ENCODE measurements around the gene MAGI2. TPM values are rescaled to one million over a fixed set of nuclear protein-coding genes. Genes with fewer than 3 reads are reported as not detected.

Gene MAGI2
- total and polyA plus RNA-seq, 2 of the 13 experiments (the other 11 are each of a cell fraction or from before 2014, with no cell fraction given): 1.5 to 3.8 TPM

- TF ChIP-seq ARHGAP35 (CRISPR knock-in tag; IDR thresholded peaks at IDR 0.05; ENCODE audit: borderline replicate concordance): no peak
- no peak for TF ChIP-seq ZC3H4 (CRISPR knock-in tag; IDR thresholded peaks at IDR 0.05; ENCODE audit: borderline replicate concordance)
- TF ChIP-seq ZNF883 (CRISPR knock-in tag; IDR thresholded peaks at IDR 0.05; ENCODE audit: not compliant biosample characterization): no peak
- no peak for TF ChIP-seq TFDP1 (CRISPR knock-in tag; IDR thresholded peaks at IDR 0.05; ENCODE audit: borderline replicate concordance)
Observed at GRCh38 chr7:77991656-77992055, 1461.8 kb downstream of the MAGI2 start (continued).

DNA sequence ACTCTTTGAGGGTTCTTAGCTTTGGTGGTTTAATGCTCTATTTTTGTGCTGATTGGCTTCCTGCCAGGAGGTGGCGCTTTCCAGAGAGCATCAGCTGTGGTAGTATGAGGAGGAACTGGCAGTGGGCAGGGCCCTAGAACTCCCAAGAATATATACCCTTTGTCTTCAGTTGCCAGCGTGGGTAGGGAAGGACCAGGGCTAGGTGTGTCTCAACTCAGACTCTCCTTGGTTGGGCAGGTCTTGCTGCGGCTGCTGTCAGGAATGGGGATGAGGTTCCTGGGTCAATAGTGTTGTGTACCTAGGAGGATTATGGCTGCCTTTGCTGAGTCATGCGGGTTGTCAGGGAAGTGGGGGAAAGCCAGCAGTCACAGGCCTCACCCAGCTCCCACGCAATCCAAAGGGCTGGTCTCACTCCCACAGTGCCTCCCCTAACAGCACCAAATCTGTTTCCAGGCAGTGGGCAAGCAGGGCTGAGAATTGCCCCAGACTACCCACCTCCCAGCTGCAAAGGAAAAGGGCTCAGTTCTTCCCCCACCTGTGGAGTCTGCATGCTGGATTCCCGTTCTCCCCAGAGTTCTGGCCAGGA is 1463.4 kb downstream of the MAGI2 start:
- in situ Hi-C loops (cut with HindIII; ENCODE audit: extremely low pct_ligation_motif_present, low pct_unique_long_range_greater_than_20kb) (no loop called here), intact Hi-C loops (cut with micrococcal nuclease; ENCODE audit: unreplicated experiment) (no loop called here)
- Histone ChIP-seq H3K27ac (ENCODE audit: extremely low read length, insufficient read depth, low read length) (no peak overlapping the region), H3K4me2 (ENCODE audit: low read depth, low read length) (no peak overlapping the region), H3K9ac (ENCODE audit: insufficient read depth, low read depth, low read length) (no peak overlapping the region), H4K20me1 (ENCODE audit: insufficient read depth, low read length) (no peaks in the 10 kb centered on the region), H3K4me3 (replicated peaks in 1 of 3; ENCODE audit: insufficient read depth in 1 of 3, low read depth in 2 of 3, low read length in 3 of 3) (no peak overlapping the region), H3K36me3 (replicated peaks in 1 of 2; ENCODE audit: control insufficient read depth in 1 of 2, insufficient read depth in 2 of 2, low read length in 2 of 2) (no peaks in the 10 kb centered on the region), H3K79me2 (ENCODE audit: insufficient read depth, low read length) (no peaks in the 10 kb centered on the region), H2AFZ (ENCODE audit: low read length) (no peak overlapping the region), H3K27me3 (ENCODE audit: control insufficient read depth in 1 of 2, insufficient read depth in 2 of 2, low read length in 2 of 2) (peaks cover 2 to 9% of the 10 kb centered on the region in 2 experiments; a peak in 2 of 5 replicates), H3K9me3 (ENCODE audit: low read length) (no peaks in the 10 kb centered on the region), H3K4me1 (ENCODE audit: insufficient read depth, low read length) (no peaks in the 10 kb centered on the region)
- ATAC-seq (peak; percentile 57; the same call in 2 of the 3 replicates), DNase-seq (ENCODE audit: low spot score) (no peak), FAIRE-seq (no peak)
- CTCF ChIA-PET (ENCODE audit: low intra/inter-chr PET ratio, low total read pairs): no interaction called here
- 68% methylated on average over 4 of the region's 6 CpGs for WGBS (ENCODE audit: low lambda C conversion rate)
- no TSS peak for BruUV-seq (replicated peaks)
- POLR2A ChIA-PET: no interaction called here
- TF ChIP-seq ZFP62 (CRISPR knock-in tag; IDR thresholded peaks at IDR 0.05) (no peak), ZNF264 (CRISPR knock-in tag; IDR thresholded peaks at IDR 0.05) (no peak), NFE2 (CRISPR knock-in tag; IDR thresholded peaks at IDR 0.05) (peak; percentile 40; the same call in 1 of the 2 replicates), IRX3 (CRISPR knock-in tag; IDR thresholded peaks at IDR 0.05; ENCODE audit: borderline replicate concordance, low read depth) (no peak), LBX2 (CRISPR knock-in tag; IDR thresholded peaks at IDR 0.05; ENCODE audit: borderline replicate concordance) (no peak), ZGPAT (CRISPR knock-in tag; IDR thresholded peaks at IDR 0.05) (no peak), FOXJ3 (CRISPR knock-in tag; IDR thresholded peaks at IDR 0.05; ENCODE audit: borderline replicate concordance) (no peak), CTCF (CRISPR knock-in tag; IDR thresholded peaks at IDR 0.05) (peak; percentile 37), FOSL2 (CRISPR knock-in tag; IDR thresholded peaks at IDR 0.05) (peak; percentile 30; the same call in 1 of the 2 replicates), ZNF101 (CRISPR knock-in tag; IDR thresholded peaks at IDR 0.05; ENCODE audit: borderline replicate concordance, low read depth) (no peak), NCOA5 (CRISPR knock-in tag; IDR thresholded peaks at IDR 0.05) (no peak)
- TF ChIP-seq, protein P1, sequence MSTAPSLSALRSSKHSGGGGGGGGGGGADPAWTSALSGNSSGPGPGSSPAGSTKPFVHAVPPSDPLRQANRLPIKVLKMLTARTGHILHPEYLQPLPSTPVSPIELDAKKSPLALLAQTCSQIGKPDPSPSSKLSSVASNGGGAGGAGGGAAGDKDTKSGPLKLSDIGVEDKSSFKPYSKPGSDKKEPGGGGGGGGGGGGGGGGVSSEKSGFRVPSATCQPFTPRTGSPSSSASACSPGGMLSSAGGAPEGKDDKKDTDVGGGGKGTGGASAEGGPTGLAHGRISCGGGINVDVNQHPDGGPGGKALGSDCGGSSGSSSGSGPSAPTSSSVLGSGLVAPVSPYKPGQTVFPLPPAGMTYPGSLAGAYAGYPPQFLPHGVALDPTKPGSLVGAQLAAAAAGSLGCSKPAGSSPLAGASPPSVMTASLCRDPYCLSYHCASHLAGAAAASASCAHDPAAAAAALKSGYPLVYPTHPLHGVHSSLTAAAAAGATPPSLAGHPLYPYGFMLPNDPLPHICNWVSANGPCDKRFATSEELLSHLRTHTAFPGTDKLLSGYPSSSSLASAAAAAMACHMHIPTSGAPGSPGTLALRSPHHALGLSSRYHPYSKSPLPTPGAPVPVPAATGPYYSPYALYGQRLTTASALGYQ (CRISPR knock-in tag; IDR thresholded peaks at IDR 0.05): no peak
